Stimulated activated CD4-positive, alpha-beta T cell treated with anti-CD3 and anti-CD28 coated beads, Interleukin-4, amount 100 ng/mL, for 1 hour (primary cell): ENCODE measurements around the gene EIF1AX.

Experiments
- DNase-seq: peaks from one replicate; pipeline ENCODE4 v3.0.0-alpha.2; 2020

Gene EIF1AX

DNA sequence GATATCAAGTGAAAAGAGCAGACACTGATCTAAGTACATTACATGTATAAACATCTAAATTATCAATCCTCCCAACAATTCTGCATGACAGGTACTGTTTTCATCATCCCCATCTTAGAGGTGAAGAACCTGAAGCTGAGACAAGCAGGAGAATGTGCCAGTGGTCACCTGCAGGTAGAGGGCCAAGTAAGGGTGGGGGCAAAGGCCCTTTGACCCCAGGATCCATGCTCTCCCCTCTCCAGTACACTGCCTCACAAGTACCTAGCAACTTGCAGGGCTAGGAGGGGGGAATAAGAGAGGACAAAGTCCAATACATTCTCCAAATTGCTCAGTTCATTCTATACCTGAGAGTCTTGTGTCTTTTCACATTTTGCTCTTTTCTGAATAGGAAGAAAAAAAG is 16.7 kb downstream of the EIF1AX start:
- no peak for DNase-seq

DNA sequence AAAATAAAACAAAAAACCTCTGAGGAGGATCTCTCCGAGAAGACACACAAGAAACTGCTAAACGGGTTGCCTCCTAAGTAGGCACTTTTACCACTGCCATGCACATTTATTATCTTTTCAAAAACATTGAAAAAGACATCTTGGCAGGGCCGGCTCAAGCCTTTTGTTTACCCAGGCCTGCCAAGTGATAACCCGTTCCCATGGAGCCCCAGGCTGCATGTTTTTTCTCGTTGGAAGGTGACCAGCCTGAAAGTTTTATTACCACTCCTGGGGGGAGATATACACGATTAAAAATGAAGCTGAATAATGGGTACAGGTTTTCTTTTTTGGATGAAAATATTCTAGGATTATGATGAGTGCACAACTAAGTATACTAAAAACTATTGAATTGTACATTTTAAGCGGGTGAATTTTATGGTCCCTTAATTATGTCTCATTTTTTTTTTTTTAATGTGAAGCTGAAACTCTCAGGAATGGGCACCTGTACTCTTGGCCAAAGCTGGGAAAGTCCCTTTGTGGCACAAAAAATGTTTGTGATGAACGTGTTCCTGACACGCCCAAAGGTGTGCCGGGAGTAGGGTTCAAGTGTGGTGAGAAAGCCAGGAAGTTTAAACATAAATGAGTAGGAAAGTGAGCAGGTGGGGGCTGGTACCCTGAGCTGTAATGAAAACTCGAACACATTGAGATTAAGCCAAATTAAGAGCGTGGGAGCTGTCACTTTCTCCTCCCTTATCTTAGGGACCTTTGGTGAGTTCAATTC is 23.4 kb downstream of the EIF1AX start:
- DNase-seq, result no peak

DNA sequence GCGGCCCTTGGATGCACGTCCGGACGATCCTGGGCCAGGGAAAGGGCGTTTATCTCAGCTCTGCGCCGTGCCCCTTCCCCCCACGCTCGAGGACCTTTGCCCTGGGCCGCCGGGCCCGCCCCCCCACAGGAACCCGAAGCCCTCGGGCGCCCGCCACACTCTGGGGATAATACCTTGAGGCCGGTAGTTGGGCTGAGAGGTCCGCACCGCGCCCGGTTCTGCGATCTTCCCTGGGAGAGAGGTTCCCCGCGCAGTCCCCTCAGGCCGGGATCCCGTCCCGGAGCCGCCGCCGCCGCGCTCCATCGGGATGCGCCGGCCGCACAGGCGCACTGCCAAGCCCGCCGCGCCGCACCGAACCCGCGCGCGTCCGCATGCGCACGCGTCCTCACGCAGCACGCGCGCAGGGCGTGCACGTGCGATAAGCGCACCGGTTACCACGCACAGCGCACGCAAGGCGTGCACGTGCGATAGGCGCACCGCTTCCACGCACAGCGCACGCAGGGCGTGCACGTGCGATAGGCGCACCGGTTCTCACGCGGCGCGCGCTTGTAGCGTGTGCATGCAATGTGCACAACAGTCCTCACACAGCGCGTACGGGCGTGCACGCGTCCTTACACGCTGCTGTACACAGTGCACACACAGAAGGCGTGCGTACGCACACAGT is 24.9 kb downstream of the EIF1AX start, which contains the start of gene MAP7D2:
Gene MAP7D2, minus strand, starts transcription at position 331 of the 664 bp plus-strand sequence. Its CDS starts 28 bp downstream, at position 303.
- DNase-seq, result no peak

DNA sequence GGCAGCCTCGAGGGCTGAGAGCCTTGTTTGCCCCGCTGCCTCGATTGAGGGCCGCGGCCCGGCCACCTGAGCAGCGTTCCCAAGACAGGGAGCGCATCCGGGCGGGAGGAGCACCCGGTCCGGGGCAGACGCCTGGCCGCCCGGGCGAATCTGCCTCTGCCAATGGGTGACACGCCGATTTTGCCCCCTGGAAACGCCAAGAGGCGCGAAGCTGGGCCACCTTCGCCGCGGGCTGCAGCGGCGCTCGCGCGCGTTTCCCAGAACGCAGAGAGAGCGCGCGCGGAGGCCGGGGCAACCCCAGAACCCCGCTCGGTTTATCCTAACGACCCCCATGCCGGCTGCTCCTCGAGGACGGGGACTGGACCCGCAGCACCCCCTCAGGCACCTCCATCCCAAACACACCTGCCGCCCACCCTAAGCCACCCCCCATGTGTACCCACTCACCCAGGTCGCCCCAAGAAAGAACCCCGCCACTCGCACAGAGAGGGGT is 25.5 kb downstream of the EIF1AX start:
- no peak for DNase-seq

DNA sequence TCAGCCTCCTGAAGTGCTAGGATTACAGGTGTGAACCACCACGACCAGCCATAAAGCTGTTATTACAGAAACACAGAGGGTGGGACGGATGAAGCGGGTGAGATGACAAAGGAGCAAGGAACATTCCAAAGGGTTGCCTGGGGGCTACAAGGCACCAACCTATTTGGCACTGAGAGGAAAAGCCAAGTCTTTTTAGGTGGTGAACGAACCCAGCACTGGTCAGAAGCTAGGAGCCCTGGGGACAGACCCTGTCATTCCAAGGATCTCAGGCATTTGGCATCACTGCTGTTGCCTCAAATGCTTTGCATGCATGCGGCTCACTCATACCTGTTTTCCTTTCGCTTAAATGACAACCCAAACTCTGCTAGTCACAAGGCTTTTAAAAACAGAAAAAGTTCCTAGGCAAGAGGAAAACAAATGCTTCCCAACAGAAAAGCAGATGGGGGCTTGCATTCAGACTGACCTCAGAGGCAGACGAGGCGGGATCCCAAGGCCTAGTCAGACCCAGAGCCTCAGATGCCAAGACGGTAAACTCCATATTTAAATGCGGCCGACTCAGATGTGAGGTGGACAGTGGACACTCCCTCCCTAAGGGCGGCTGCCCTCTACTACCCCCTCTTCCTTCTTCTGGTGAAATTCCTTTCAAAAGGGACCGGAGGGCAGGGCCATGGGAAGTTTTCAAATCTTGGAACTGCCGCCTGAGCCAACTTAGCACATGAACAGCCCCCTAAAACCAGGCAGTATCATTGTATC is 29.4 kb downstream of the EIF1AX start:
- no peak for DNase-seq

DNA sequence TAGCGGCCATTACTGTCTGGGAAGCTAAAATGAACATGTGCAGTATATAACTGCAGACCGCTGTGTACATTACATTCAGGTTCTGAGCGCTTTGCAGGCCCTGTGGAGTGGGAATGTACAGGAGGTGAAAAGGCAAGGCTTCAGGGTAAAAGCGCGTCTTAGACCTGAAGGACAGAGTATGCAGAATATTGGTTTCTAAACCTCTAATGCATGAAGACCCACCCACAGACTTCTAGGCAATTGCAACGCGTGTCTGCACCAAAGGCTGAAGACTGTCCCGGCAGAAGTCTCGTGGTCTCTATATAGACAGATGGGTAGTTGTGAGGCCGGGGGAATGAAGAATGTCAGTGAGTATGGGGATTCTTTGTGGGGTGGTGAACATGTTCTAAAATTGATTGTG is 30.4 kb downstream of the EIF1AX start:
- no peak for DNase-seq

DNA sequence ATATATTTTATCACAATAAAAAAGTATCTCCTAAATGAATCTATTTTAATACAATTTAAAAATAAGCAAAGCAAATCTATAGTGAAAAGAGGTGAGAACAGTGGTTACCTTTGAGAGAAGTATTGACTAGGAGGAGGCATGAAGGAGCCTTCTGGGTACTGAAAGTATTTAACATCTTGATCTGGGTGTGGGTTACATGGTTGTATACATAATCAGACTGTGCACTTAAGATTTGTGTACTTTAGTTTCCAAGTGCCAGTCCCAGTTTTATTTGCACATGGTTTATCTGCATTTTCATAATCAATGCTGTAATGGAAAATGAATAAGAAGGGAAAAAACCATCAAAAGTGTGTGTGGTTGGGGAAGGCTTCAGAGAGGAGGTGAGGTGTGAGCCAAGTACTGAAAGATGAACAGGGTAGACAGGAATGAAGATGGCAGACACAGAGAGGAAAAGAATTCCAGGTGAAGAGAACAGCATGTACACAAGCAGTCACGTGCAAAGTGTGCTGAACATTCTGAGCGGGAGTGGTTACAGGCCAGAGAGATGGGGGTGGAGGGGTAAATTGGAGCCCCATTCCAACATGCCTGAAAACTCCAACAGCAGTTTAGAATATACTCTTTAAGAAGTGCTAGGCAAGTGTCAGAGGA is 39.6 kb downstream of the EIF1AX start:
- no peak for DNase-seq

DNA sequence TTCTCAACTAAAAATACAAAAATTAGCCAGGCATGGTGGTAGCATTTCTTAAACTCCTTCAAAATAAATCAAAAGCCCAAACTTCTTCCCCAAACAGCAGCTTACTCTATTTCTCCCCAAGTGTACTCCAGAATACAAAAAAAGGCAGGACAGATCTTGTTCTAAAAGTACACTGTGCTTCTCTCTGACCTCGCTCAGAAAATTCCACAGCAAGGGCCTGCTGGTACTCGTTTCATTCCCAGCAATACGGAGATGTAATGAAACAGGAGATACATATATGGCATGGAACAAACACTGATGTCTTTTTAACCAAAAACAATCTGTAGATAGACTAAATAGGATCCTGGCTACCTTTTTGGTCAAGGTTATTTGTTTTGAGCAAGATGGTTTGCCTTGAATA is 50.1 kb downstream of the EIF1AX start:
- no peak for DNase-seq

DNA sequence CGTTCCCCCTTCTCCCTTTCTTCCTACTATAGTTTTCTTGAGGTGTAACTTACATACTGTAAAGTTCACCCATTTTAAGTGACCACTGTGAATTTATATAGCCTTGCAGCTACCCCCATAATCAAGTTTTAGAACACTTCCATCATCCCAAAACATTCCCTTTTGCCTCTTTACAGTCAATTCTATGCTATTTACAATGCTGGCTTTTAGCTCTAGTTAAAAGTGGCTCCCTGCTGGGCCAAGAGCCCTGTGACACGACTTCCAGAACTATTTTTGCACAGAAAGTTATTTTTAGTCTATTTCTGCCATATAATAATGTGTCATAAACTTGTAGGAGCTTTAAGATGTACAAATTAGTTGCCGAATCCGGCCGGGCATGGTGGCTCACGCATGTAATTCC is 51.8 kb downstream of the EIF1AX start:
- no peak for DNase-seq

DNA sequence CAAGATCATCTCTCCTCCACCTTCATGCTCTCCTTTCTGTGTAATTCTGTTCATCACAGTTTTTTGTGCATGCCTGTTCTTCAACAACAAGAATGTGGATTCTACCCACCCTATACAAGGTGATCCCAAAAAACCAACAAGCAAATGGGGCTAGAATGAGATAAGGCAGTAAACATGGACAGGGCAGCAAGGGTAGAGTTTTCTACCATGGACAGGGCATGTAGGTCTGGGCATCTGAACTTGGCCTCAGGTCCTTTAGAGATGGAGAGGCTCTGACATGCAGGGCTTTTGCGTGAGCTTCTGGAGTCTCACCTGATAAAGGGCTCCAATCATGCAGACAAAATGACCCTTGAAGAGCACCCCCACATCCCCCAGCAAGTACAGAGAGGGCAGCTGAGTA is 61.4 kb downstream of the EIF1AX start:
- DNase-seq, result no peak
